GM12878 (cell line): ENCODE data around the gene ULBP1. TPM values are rescaled to one million over a fixed set of nuclear protein-coding genes. Genes with fewer than 3 reads are reported as not detected.

Experiments
- ATAC-seq: fragments of 200-7000 bp; cut with Tn5 transposase; 3 replicates; pipeline ENCODE4 v1.9.1; 2020; ENCODE audit warnings: mild to moderate bottlenecking, moderate library complexity
- BruUV-seq: library from RNA; stranded (reverse); fragments of 400-500 nt; replicated peaks from 2 replicates; lab custom pipeline; 2021; lab: Mats Ljungman, UMichigan
- CTCF ChIA-PET: fragments of 300-600 bp; sonication (Branson Sonifier 250); formaldehyde crosslinking; extraction: SDS; loops from one replicate; lab custom pipeline; 2021; ENCODE audit warnings: inconsistent platforms; lab: Yijun Ruan, JAX
- POLR2A ChIA-PET: fragments of 350-600 bp; formaldehyde crosslinking; extraction: SDS; loops from one replicate; lab custom pipeline; 2021; ENCODE audit warnings: inconsistent platforms; lab: Charles Lee
- RAD21 ChIA-PET: fragments of 300-600 bp; sonication (Branson Sonifier 250); formaldehyde crosslinking; loops from one replicate; lab custom pipeline; 2023; ENCODE audit warnings: antibody characterized with exemption; ENCODE audit not compliant: unreplicated experiment; lab: Charles Lee
- SMC1A ChIA-PET: fragments of 300-600 bp; sonication (Branson Sonifier 250); formaldehyde crosslinking; loops from one replicate; lab custom pipeline; 2023; ENCODE audit not compliant: unreplicated experiment, uncharacterized antibody; lab: Charles Lee
- DNase-seq: peaks from one replicate; pipeline ENCODE4 v3.0.0-alpha.2; 2011; ENCODE audit warnings: low read depth, low spot score
- FAIRE-seq: peaks from 3 replicates; lab custom pipeline; 2011; peaks lifted over from hg19 to GRCh38; lab: Jason Lieb, UNC
- H2AFZ ChIP-seq: 2 replicates; pipeline ENCODE4 v1.6.0; 2011; ENCODE audit warnings: low read depth, low read length, control low read depth; ENCODE audit not compliant: control insufficient read depth
- H3K27ac ChIP-seq: 2 replicates; pipeline ENCODE4 v1.5.1; 2011; ENCODE audit warnings: control low read depth; ENCODE audit not compliant: control insufficient read depth, insufficient read depth
- H3K27me3 ChIP-seq, 2 experiments: replicated peaks in 1 of 2; 2 replicates each; pipeline versions ENCODE4 v1.6.0 to v1.6.1; 2011; ENCODE audit warnings: low read length in 1 of 2; ENCODE audit not compliant: control insufficient read depth in 2 of 2, insufficient read depth in 2 of 2
- H3K36me3 ChIP-seq, 2 experiments: 2 replicates each; pipeline ENCODE4 v1.5.1; 2011; ENCODE audit warnings: low read length in 1 of 2; ENCODE audit not compliant: control insufficient read depth in 2 of 2, insufficient read depth in 2 of 2
- H3K4me1 ChIP-seq: 2 replicates; pipeline ENCODE4 v1.6.1; 2011; ENCODE audit warnings: mild to moderate bottlenecking, low read length, moderate library complexity, mixed read lengths; ENCODE audit not compliant: control insufficient read depth, insufficient read depth
- H3K4me2 ChIP-seq: 2 replicates; pipeline ENCODE4 v1.6.0; 2011; ENCODE audit warnings: control low read depth; ENCODE audit not compliant: control insufficient read depth, insufficient read depth
- H3K4me3 ChIP-seq: fragments of 200-600 bp; sonication (generic); 2 replicates; pipeline ENCODE4 v1.5.1; 2016
- H3K79me2 ChIP-seq: 2 replicates; pipeline ENCODE4 v1.6.0; 2011; ENCODE audit warnings: low read length; ENCODE audit not compliant: control insufficient read depth, insufficient read depth
- H3K9ac ChIP-seq: 2 replicates; pipeline ENCODE4 v1.8.0; 2011; ENCODE audit warnings: low read length, control low read depth, mixed read lengths; ENCODE audit not compliant: control insufficient read depth, insufficient read depth
- H3K9me3 ChIP-seq: replicated peaks from 3 replicates; pipeline ENCODE4 v1.5.1; 2011; ENCODE audit warnings: mild to moderate bottlenecking, low read length; ENCODE audit not compliant: control insufficient read depth, insufficient read depth
- H4K20me1 ChIP-seq: 2 replicates; pipeline ENCODE4 v1.6.0; 2011; ENCODE audit not compliant: control insufficient read depth, insufficient read depth
- ATF7 ChIP-seq: fragments of 450-650 bp; IDR thresholded peaks from 2 replicates; pipeline ENCODE4 v1.6.1; 2016; ENCODE audit warnings: low read depth, mild to moderate bottlenecking
- BHLHE40 ChIP-seq, 2 experiments: fragments of 450-650 bp in 1 of 2; IDR thresholded peaks; 2 replicates each; pipeline ENCODE4 v1.6.1; 2011 to 2017; ENCODE audit warnings: low read depth in 2 of 2, borderline replicate concordance in 1 of 2, improper control_type of control experiment in 1 of 2, low read length in 1 of 2, mild to moderate bottlenecking in 1 of 2
- IKZF1 ChIP-seq: fragments of 450-650 bp; conservative IDR thresholded peaks from 2 replicates; pipeline ENCODE4 v1.6.1; 2017; ENCODE audit warnings: antibody characterized with exemption, mild to moderate bottlenecking
- LARP7 ChIP-seq: fragments of 450-650 bp; IDR thresholded peaks from 2 replicates; pipeline ENCODE4 v1.6.1; 2017; ENCODE audit warnings: mild to moderate bottlenecking
- MLLT1 ChIP-seq: fragments of 450-650 bp; IDR thresholded peaks from 2 replicates; pipeline ENCODE4 v1.6.1; 2016; ENCODE audit warnings: mild to moderate bottlenecking
- NR2C2 ChIP-seq: IDR thresholded peaks from 2 replicates; pipeline ENCODE4 v1.6.1; 2011; ENCODE audit warnings: borderline replicate concordance, low read depth; ENCODE audit not compliant: control insufficient read depth, insufficient read length
- RAD21 ChIP-seq: IDR thresholded peaks from 2 replicates; pipeline ENCODE4 v1.6.1; 2011; ENCODE audit warnings: mild to moderate bottlenecking, low read depth, low read length, moderate library complexity; ENCODE audit not compliant: insufficient read depth
- SUZ12 ChIP-seq: fragments of 200-600 bp; sonication (generic); IDR thresholded peaks from one replicate; pipeline ENCODE4 v1.6.1; 2018; ENCODE audit warnings: antibody characterized with exemption, mild to moderate bottlenecking; ENCODE audit not compliant: unreplicated experiment
- WGBS: methylation state at CpG from one replicate; pipeline ENCODE4 v1.1.6; 2016; ENCODE audit warnings: low lambda C conversion rate; ENCODE audit not compliant: insufficient replicate concordance, insufficient coverage; ENCODE audit errors: missing lambda C conversion rate; 5-methylcytosine and 5-hydroxymethylcytosine counted together
- in situ Hi-C: fragments of 300-500 bp; cut with MboI; formaldehyde crosslinking; loops from 9 replicates; pipeline ENCODE4 v1.14.3; 2018; ENCODE audit warnings: mixed read lengths
- intact Hi-C: fragments of 100-400 bp; cut with micrococcal nuclease; formaldehyde crosslinking; loops from one replicate; pipeline ENCODE4 v1.14.2; 2022; ENCODE audit not compliant: unreplicated experiment
- polyA plus RNA-seq, 11 experiments: library from polyadenylated mRNA; depleted of rRNA in 4 of 11; unstranded in 6 of 11; stranded (reverse) in 5 of 11; fragments of >200 nt; fragmentation: Nextera tagmentation in 4 of 11; fragmentation: Illumina TruSeq in 1 of 11; extraction: Ambion mirVana in 4 of 11; extraction: Trizol in 1 of 11; gene quantifications; 1 replicate in 1 of 11; 2 replicates in 10 of 11; pipeline versions ENCODE4 v1.2.1 to v1.2.3, GENCODE V29; 2011 to 2016; ENCODE audit warnings: inconsistent platforms in 2 of 11, missing spikeins in 2 of 11, low read depth in 1 of 11
- total RNA-seq, 4 experiments: library from RNA; depleted of rRNA in 3 of 4; stranded (reverse); fragments of >200 nt in 3 of 4; fragmentation: Illumina TruSeq in 1 of 4; extraction: Trizol in 1 of 4; gene quantifications; 2 replicates each; pipeline versions ENCODE4 v1.2.1 to v1.2.3, GENCODE V29; 2013 to 2021
- TF ChIP-seq, protein P1 (sequence below): IDR thresholded peaks from 2 replicates; pipeline ENCODE4 v1.6.1; 2011; ENCODE audit warnings: low read depth, mild to moderate bottlenecking, low read length, moderate library complexity, borderline replicate concordance; ENCODE audit errors: extremely low read depth

ULBP1 gene
- total and polyA plus RNA-seq, 10 of the 15 experiments (the other 5 are each of a cell fraction or from before 2014, with no cell fraction given): 0.02 to 0.12 (median 0.04) TPM; not detected in 7

DNA sequence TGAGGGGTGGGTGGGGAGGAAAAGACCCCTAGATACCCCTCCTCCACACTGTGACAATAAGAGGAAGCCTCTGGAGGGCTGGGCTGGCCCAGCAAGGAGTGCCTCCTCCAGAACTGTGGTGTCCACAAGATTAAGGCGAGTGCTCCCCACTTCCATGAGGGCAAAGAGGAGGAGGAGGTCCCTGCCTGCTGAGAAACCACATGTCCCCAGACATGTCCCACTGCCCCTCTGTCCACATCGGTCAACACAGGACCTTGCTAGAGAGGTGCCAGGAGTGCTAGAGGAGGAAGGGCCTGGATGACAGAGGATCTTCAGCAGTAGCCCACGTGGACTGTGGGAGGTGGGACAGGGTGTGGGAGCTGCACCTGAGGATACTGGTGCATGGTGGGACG is 43.9 kb upstream of the ULBP1 start:
- Histone ChIP-seq H3K4me1 (no peaks in the 10 kb centered on the region), H3K27ac (no peak overlapping the region), H3K36me3 (no peaks in the 10 kb centered on the region), H3K4me2 (no peak overlapping the region), H3K79me2 (no peaks in the 10 kb centered on the region), H3K9me3 (no peaks in the 10 kb centered on the region; the same call in 2 of the 3 replicates), H3K4me3 (no peak overlapping the region), H3K9ac (no peak overlapping the region), H3K27me3 (peaks cover 5 to 8% of the 10 kb centered on the region in 2 experiments), H2AFZ (no peak overlapping the region), H4K20me1 (no peaks in the 10 kb centered on the region; the same call in 1 of the 2 replicates)
- DNase-seq (no peak), FAIRE-seq (no peak), ATAC-seq (no peak)
- 13% methylated on average over 4 of the region's 4 CpGs for WGBS
- POLR2A ChIA-PET: no interaction called here
- intact Hi-C loops (no loop called here), in situ Hi-C loops (no loop called here)
- RAD21 ChIA-PET: no interaction called here
- CTCF ChIA-PET: no interaction called here
- SMC1A ChIA-PET: no interaction called here
- no TSS peak for BruUV-seq
- TF ChIP-seq NR2C2: no peak
- TF ChIP-seq SUZ12: no peak
- no peak for TF ChIP-seq LARP7
- TF ChIP-seq BHLHE40 (IDR thresholded peaks at IDR 0.05; ENCODE audit: borderline replicate concordance in 1 of 2, low read depth in 2 of 2, low read length in 1 of 2): no peak
- no peak for TF ChIP-seq RAD21
- no peak for TF ChIP-seq ATF7
- TF ChIP-seq IKZF1: no peak
- TF ChIP-seq, protein P1, sequence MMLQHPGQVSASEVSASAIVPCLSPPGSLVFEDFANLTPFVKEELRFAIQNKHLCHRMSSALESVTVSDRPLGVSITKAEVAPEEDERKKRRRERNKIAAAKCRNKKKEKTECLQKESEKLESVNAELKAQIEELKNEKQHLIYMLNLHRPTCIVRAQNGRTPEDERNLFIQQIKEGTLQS: no peak
- TF ChIP-seq MLLT1: no peak
